Stimulated activated CD8-positive, alpha-beta memory T cell treated with anti-CD3 and anti-CD28 coated beads, Interleukin-4, amount 100 ng/mL, for 24 hours (primary cell): ENCODE measurements around the gene DEFB132.
A peak's percentile ranks its signal among the peaks of the same experiment; 100 is the strongest.

Experiments used
- DNase-seq: peaks from one replicate; pipeline ENCODE4 v3.0.0-alpha.2; 2020; ENCODE audit warnings: low read depth

The DEFB132 gene

GRCh38 chr20:263701-264100, 6.2 kb downstream of the DEFB132 start:
- no peak for DNase-seq

DNA sequence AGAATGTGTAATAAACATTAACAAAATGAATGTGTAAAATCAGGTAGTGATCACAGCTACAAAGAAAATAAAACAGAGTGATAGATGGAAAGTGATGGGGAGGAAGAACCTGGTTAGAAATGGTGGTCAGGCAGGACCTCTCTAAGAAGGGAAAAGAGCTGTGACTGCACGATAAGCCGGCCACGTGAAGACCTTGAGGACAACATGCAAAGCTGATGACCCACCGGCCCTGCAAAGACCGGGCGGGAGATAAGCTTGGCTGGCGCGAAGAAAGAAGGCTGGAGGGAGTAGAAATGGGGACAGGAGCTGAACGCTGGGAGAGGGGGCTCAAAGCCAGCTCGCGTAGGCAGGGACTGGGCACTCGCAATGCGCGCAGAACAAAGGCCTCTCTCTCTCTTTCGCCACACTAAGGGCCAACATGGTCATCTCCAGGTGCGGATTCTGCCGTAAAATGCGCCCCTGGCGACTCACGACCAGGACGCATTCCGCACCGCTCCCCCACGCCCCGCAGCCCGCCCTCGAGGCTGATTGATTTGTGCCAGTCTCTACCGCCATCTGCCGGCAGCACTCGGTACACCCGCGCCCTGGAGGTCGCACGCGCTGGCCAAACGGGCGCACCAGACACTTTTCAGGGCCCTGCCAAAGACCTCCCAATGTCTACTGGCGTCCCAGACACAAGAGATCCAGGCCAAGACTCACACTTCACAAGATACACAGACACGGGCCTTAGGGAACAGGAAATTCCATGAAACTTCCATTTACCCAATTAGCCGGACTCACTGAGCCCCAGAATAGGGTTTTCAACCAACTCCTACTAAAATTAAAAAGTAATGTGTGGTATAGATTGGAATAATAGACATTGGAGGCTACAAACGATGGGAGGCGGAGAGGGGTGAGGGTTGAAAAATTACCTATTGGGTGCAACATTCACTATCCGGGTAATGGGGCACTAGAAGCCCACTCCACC, 9.4 kb downstream of the DEFB132 start:
- DNase-seq = peak; percentile 87

DNA sequence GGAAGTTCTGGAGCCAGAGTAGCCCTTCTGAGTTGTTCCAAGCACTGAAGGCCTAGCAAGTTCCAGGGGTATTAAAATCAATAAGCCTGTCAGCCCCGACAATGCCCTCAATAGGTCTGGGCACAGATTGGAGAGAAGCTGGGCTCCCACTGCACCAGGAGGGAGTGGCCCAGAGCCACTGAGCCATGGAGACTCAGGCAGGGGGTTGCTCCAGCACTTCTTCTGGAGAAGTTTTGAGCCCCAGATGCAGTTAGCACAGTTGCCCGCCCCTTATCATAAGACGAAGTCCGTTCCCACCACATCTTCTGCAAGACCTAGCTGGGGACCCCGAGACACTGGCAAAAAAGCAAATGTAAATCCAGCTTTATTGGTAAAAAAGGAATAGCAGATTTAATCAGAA, 13.0 kb downstream of the DEFB132 start:
- no peak for DNase-seq

- DNase-seq = no peak
These were observed 13.5 kb downstream of the DEFB132 start for GRCh38 chr20:271069-271468.

DNA sequence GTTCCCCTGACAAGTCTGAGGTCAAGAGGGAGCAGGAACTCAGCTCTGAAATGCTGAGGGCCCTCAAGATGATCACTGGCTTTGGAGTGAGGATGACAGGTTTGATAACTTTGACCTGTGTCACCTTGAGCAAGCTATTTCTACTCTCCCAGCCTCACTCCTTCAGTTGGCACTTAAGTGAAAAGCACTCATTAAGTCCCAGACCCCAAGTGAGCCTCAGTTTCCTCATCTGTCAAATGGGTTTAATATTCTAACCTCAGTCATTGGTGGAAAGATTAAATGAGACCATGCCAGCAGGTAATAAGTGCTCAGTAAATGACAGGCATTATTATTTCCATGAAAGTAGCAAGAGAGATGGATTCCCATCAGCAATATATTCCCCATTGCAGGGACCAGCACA, 14.0 kb downstream of the DEFB132 start:
- DNase-seq = no peak

GRCh38 chr20:272718-273117, 15.2 kb downstream of the DEFB132 start:
- DNase-seq = no peak

DNA sequence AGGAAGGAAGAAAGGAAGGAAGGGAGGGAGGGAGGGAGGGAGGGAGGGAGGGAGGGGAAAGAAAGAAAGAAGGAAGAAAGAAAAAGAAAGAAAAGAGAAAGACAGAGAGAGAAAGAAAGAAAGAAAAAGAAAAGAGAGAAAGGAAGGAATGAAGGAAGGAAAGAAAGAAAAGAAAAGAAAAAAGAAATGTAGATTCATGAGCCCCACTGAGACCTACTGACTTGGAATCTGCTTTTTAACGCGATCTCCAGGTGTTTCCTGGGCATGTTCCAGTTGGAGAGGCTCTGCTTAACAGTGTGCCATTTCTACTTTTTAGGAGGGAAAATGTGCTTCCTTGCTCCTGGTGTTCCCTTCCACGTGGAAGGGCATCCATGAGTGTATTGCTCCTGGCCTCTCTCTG, 16.4 kb downstream of the DEFB132 start:
- no peak for DNase-seq

GRCh38 chr20:275791-276190, 18.3 kb downstream of the DEFB132 start:
- DNase-seq = no peak

DNA sequence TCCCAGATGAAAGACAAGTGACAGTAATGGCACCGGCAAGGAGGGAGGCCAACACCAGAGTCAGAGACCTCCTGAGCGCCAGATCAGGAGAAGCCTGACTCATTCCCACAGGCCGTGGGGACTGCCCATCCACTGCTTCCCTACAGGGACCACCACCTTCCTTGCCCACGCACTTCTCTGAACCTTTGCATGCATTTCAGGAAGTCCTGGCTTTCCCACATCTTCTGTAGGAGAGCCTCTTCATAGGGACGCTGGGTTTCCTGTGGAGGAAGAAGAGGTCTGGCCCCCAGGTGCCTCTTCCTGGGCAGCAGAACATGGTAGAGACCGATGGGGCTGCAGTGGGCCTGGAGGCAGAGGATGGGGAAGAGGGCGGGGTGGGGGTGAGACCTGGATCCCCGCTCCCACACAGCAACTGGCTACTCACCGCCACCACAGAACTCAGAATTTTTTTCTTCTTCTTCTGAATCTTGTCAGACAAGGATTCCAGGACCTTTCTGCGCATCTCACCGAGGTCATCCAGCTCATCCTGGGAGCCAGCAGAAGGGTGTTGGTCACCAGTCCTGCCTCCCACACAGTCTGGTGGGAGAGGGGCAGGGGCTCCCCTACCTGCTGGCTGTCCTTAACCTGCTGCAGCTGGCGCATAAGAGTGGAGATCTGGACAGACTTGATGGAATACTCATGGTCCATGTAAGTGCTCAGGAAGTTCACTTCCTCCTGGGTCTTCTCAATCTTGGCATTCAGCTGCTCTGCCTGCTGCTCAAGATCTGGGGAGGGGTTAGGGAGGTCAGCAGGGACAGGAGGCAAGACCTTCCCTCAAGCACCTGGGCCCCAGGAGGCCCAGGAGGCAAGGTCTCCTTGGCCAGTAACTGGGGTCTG, 19.3 kb downstream of the DEFB132 start:
- no peak for DNase-seq

GRCh38 chr20:277496-277781, 19.9 kb downstream of the DEFB132 start:
- no peak for DNase-seq

DNA sequence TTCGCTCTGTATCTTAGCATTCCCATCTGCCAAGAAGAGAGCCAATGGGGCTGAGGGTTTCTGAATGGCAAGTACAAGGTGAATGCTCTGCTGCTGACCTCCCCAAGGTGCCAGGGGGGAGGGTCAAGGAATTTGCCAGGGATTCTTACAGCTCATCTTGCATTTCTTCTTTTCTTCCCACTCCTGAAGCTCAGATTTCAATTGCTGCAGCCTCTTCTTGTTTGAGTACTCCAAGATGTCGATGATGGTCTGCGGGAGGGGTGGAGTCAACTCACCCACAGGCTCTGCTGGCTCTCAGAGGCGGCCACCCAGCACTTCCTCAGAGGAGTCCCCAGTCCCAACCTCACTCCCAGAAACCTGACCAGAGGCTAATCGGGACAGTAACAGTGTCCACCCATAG, 20.7 kb downstream of the DEFB132 start:
- DNase-seq = no peak

DNA sequence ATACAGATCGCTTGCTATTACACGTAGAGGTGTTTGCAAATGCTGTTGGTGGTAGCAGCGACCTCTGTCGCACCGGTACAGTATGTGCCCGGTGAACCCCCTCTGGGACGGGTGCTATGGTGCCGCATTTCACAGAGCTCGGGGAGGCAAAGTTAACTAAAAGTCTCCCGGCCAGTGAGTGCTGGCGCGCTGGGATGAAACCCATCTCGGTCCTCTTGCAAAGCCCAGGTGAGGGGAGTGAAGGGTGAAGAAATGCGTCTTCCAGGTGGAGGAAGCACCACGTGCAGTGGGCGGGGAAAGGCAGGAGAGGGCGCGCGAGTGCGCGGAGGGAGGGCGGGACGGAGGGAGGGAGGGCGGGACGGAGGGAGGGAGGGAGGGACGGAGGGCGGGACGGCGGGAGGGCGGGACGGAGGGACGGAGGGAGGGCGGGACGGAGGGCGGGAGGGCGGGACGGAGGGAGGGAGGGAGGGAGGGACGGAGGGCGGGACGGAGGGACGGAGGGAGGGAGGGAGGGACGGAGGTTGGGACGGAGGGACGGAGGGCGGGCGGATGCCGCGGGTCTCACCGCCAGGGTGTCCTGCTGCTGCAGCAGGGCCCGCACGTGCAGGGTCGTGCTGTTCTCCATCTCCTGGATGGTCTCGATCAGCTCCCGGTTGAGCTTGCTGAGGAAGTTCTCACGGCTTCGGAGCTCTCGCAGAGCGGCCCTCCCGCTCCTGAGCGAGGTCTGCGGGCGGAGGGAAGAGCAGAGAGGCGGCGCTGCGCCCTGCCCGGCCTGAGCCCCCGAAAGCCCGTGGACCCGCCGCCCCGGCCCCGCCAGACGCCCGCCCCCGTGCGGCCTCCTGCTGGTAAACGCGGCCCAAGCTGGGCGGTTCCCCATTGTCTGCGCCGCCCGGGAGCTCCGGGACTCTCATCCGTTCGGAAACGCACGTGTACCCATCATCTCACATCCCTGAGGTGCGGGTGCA, 21.4 kb downstream of the DEFB132 start:
- no peak for DNase-seq

GRCh38 chr20:284172-284571, 26.6 kb downstream of the DEFB132 start:
- no peak for DNase-seq

- DNase-seq = no peak
These were observed 29.0 kb downstream of the DEFB132 start for GRCh38 chr20:286508-286907.

DNA sequence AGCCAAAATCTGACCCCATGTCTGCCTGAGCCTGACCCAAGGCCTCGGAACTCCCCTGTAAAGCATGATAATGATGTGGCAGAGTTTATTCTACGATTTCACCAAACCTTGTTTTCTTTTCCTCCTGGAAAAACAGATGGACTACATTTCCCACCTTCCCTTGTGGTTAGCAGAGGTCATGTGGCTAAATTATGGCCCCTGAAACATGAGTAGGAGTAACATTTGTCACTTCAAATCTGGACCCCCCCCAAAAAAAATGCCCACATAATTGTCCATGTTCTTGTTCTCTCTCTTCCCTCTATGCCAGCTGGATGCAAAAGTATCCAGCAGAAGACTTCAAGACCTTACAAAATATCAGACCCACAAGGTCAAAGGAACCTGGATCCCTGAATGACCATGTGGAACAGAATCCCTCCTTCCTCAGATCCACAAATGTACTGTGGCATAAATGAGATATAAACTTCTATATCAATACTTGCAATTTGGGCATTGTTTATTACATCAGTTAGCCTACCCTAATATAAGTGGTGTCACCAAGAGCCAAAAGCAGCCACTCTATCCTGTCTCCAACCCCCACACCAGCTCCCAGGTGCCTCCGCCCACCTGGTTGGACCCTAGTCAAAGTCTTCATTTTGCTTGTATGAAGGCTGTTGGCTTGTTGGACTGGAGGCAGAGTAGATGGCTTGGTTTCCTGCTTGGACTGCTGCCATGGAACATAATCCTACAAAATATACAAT, 31.6 kb downstream of the DEFB132 start:
- DNase-seq = no peak

DNA sequence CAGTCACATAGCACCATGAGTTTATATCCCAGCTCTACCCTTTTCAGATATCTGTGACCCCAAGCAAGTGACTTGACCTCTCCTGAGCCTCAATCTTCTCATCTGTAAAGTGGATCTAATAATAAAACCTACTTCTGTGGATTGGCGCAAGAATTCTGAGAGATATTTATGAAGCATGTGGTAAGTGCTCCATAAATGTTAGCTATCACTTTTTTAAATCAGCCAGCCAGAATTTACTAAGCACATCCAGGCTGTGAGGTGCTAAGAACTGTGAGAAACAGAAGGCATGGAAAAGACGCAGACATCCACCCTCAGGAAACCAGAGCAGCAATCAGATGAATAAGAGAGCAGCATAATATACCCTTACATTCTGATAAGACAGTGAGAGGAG, 32.2 kb downstream of the DEFB132 start:
- no peak for DNase-seq

GRCh38 chr20:290084-290831, 32.7 kb downstream of the DEFB132 start, which contains the start of gene C20orf96:
Gene C20orf96 (minus strand): TSS chr20:290750. CDS start chr20:290610, 140 bp downstream.
- peak; percentile 85 for DNase-seq

- no peak for DNase-seq
These were observed 37.1 kb downstream of the DEFB132 start for GRCh38 chr20:294602-295001.

DNA sequence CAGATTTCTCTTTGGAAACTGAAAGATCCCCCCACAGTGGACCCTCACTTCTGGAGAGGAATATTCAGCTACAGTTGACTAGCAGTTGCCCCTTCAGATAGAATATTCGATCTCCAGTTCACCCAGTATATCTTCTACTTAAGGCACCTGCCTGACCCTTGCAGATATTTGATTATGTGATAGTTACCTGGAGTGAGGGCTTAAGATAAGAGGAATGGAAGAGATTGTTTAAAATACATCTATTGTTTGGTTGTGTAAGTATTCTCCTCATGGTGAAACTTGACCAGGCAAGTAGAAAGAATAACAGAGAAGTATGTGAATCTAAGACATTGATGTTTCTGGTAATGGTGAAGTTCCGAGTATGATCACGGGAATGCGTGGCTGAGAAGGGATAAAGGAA, 38.3 kb downstream of the DEFB132 start:
- no peak for DNase-seq
